ENCODE measurements around the gene RBX1.
"Not testable (repeated sequence)": the region's sequence is repeated elsewhere in the genome, so short reads cannot be mapped to it uniquely, and the experiment has no call there.

The RBX1 gene

DNA sequence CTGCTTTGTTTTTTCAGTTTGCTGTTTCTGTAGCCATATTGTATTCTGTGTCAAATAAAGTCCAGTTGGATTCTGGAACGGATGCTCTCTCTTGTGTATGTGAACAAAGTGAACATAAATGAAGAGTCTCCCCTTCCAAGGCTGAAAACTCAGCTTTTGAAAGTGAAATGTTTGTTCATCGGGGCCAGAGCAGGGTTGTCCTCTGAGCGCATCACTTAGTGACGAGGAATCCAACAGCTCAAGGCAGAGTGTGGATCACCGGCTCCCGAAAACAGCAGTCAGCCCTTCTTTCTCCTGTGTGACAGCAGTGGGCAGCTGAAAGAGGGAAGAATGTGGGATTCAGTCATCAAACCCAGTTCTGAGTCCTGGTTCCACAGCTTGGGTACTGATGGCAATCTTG is 21.4 kb downstream of the RBX1 start:
- no peak for DNase-seq (ENCODE audit: low read depth)

GRCh38 chr22:40973144-40973543 is 22.0 kb downstream of the RBX1 start:
- no peak for DNase-seq (ENCODE audit: low read depth)

GRCh38 chr22:40975366-40975765 is 24.2 kb downstream of the RBX1 start:
- no peak for DNase-seq (ENCODE audit: low read depth)

DNA sequence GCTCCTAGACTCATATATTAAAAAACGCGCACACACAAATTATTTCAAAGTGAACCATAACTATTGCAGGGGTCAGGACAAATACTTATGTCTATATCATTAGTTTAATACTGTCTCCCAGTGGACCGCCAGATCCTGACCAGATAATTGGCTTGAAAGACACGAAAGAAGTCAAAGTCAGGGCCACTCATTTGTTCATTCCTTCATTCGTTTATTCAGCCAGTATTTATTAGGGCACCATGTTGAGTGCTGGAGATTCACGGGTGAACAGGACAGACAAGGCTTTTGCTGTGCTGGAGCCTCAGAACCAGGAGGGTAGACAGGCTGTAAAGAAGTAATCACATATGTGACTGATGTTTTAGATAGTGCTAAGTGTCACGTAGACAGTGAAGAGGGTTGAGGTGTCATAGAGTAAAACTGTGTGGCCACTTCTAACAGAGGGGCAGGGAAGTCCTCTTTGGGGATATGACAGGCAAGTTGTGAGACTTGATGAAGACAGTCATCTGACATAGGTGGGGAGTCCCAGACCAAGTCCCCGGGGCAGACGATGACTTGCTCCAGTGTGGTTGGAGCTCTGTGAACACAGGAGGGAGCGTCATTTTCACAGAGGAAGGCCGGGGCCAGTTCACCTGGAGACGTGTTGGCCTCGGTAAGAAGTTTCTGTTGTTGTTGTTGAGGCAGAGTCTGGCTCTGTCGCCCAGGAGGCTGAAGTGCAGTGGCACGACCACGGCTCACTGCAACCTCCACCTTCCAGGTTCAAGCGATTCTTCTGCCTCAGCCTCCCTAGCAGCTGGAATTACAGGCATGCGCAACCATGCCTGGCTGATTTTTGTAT is 25.9 kb downstream of the RBX1 start:
- no peak for DNase-seq (ENCODE audit: low read depth)

DNA sequence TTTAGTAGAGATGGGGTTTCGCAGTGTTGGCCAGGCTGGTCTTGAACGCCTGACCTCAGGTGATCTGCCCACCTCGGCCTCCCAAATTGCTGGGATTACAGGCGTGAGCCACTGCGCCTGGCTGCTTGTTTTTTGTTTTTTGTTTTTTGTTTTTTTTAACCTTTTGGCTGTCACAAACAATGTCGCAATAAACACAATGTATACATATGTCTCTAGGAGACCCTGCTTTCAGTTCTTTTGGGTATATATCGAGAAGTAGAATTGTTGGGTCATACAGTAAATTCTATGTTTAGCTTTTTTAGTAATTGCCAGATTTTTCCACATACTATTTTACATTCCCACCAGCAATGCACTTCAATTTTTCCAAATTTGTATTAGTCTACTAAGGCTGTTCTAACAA is 28.0 kb downstream of the RBX1 start:
- no peak for DNase-seq (ENCODE audit: low read depth)

GRCh38 chr22:40979871-40980270 is 28.7 kb downstream of the RBX1 start:
- DNase-seq (ENCODE audit: low read depth) = no peak

DNA sequence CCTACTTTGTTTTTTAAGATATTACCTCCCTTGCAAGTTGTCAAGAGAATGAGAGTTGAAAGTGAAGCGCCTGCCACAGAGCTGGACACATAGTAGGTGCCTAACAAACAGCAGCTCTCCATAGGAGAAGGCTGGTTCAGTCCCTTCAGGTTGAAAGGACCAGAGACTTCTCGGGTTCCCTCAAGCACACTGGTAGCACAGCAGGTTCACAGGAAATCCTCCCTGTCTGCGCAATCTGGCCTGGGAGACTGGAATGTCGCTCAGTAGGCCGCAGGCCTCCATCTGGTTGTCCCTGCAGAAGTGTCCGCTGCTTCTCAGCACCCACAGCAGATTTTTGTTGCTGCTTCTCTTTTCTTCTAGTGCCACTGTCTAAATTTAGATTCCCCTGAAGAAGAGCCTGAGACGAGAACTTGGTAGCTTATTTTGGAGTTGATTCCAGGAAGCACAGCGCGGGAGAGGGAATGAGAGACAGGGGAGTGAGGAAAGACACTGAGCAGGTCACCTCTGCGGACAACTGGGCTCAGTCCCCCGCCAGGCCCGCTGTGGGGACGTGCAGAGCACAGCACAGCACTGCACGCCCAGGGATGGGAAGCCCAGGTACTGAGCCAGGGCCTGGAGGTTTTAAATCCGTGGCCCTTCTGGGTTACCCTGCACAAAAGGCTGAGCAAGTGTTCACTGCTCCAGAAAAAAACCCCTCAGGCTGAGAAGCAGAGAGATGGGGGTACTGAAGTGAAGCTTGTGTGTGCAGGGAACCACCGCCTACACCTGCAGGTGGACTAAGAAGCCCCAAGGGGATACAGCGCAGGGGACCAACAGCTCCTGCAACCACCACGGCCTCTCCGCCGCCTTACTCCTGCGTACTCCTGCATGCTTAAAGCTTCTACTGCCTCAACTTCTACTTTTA is 31.6 kb downstream of the RBX1 start:
- DNase-seq (ENCODE audit: low read depth) = no peak

- DNase-seq (ENCODE audit: low read depth) = no peak
Observed at GRCh38 chr22:40991298-40991697, 40.1 kb downstream of the RBX1 start.

DNA sequence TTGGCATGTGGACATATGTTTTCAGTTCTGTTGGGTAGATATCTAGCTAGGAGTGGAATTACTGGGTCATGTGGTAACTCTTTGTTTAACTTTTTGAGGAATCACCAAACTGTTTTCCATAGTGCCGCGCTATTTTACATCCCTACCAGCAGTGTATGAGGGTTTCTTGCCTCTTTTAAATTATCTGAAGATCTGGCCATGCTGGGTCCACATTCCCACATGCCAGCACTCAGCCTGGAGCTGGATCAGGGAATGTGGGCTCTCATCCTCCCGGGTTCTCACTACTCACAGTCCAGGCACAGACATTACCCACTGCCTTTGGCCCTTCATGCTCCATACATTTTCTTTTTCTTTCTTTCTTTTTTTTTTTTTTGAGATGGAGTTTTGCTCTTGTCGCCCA is 44.6 kb downstream of the RBX1 start:
- DNase-seq (ENCODE audit: low read depth) = no peak

GRCh38 chr22:40997520-40997919 is 46.3 kb downstream of the RBX1 start:
- no peak for DNase-seq (ENCODE audit: low read depth)

GRCh38 chr22:41000040-41000565 is 48.9 kb downstream of the RBX1 start:
- DNase-seq (ENCODE audit: low read depth) = no peak

- DNase-seq (ENCODE audit: low read depth) = no peak
Observed at GRCh38 chr22:41000941-41001721, 50.0 kb downstream of the RBX1 start.

DNA sequence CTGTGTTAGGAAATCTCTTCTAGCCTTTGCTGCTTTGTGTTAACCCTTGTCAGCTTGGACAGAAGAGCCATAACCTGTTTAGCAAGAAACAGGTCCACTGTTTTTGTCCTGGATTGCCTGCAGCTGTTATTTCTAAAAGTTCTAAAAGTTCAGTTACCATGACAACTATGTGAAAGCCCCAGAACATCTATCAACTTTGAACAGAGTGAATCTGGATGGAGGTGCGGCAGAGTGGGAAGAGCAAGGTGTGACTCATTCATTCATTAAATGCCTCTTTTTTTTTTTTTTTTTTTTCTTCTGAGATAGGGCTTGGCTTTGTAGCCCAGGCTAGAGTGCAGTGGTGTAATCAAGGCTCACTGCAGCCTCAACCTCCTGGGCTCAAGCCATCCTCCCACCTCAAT is 50.5 kb downstream of the RBX1 start:
- DNase-seq (ENCODE audit: low read depth) = no peak

DNA sequence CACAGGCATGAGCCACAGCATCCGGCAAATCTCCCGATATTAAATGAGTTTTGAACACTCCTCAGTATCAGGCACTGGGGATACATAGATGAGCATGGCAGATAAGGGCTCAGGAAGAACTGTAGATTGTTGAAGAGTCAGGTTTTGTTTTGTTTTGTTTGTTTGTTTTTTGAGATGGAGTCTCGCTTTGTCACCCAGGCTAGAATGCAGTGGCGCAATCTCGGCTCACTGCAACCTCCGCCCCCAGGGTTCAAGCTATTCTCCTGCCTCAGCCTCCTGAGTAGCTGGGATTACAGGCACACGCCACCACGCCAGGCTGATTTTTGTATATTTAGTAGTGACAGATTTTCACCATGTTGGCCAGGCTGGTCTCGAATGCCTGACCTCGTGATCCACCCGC is 51.2 kb downstream of the RBX1 start:
- DNase-seq (ENCODE audit: low read depth) = not testable (repeated sequence)

DNA sequence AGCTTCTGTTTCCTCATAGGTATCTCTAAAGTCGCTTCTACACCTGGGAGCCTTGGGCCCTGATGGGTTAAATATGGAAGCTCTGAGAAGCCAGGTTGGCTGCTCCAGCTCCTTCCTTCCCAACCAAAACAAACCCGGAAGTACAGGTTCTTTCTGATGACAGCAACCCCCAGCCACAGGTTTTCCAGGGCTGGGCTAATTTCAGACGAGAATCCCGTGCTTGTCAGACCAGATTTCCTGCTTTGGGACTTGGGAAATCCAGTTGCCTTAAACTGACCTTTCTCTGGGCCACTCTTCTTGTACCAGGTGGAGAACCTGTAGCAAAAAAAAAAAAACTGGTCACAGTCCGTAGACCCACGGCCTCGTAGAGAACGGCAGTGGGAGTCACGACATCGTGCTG is 51.9 kb downstream of the RBX1 start:
- no peak for DNase-seq (ENCODE audit: low read depth)

- no peak for DNase-seq (ENCODE audit: low read depth)
Observed at GRCh38 chr22:41003976-41004375, 52.8 kb downstream of the RBX1 start.

DNA sequence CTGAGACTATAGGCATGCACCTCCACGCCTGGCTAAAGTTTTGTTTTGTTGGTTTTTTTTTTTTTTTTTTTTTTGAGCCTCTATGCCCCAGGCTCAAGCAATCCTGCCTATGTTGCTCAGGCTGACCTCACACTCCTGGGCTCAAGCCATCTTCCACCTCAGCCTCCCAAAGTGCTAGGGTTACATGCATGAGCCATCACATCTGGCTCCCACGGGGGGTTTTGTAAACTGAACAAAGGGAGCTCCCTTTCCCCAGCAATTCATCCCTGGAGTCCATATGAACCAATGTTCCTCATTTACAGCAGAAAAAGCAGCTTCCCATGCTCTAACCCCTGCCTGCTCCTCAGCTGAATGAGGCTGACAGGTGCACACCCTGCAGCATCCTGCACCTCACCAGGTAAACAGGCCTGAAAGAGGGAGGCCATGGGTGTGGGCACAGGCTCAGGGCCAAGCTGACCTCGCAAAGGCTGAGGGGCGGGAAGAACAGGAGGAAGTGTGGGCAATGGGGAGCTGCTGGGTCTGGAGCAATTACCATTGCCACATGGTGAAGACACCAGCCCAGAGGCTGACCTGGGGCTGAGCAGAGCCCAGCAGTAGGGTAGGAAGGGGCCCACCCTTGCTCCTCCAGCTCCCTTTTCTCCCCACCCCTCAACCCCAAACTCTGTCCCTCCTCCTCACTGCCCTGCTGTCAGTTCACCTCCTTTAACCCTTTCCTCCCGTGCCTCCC is 58.2 kb downstream of the RBX1 start:
- DNase-seq (ENCODE audit: low read depth) = no peak

- no peak for DNase-seq (ENCODE audit: low read depth)
Observed at GRCh38 chr22:41015003-41015402, 63.8 kb downstream of the RBX1 start.

- no peak for DNase-seq (ENCODE audit: low read depth)
Observed at GRCh38 chr22:41021061-41021612, 70.0 kb downstream of the RBX1 start.

DNA sequence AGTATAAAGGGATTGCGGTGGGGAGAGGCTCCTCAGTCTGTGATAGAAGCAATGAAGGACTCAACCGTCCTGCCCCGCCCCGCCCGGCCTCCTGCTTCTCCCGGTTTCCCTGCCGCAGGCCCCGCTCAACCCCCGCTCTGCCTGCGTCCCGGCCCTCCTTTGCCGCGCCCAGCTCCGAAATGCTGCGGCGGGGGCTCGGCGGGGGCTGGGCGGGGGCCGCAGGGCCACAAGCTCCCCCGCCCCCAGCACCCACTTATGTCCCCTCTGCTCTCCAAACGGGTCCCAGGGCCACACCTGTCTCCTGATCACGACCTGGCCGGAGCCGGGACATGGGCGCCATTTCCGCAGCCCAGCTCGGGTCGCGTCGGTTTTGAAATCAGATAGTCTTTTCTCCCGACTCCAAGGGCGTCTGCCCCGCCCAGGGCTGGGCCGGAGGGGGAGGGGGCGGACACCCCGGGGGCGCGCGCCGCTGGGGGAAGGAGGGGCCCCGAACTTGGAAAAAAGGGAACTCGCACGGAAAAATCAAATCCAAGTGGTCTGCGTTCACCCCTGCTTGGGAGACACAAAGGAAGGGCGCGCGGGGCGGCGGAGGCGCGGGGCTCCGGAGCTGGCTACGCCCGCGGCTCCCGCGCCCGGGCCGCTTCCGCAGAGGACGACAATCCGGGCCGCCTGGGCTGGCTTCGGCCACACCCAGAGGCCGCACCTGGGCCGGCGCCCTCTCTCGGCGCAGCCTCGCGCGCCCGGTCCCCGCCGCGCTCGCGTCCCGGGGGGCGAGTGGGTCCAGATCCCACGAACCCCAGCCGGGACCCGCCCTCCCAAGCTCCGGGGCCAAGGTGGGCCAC is 70.7 kb downstream of the RBX1 start:
- peak; percentile 29 for DNase-seq (ENCODE audit: low read depth)
